Activated CD4-positive, CD25-positive, alpha-beta regulatory T cell (primary cell): ENCODE data around the gene ZNF638.
A peak's percentile ranks its signal among the peaks of the same experiment; 100 is the strongest.
"Not testable (repeated sequence)": the region's sequence is repeated elsewhere in the genome, so short reads cannot be mapped to it uniquely, and the experiment has no call there.

ENCODE experiments used
- DNase-seq, 4 experiments: peaks; one replicate each; lab custom pipeline; 2025; lab: John Stamatoyannopoulos, UW

The ZNF638 gene

GRCh38 chr2:71331581-71332434 is at the start of gene ZNF638:
TSS of gene ZNF638 (plus strand) at chr2:71331782. CDS start at chr2:71348955, 17,173 bp downstream.
- peak; percentile 74 to 89 (median 86) for DNase-seq

- DNase-seq: no peak
Observed at GRCh38 chr2:71281950-71282349, 49.6 kb upstream of the ZNF638 start.

- no peak for DNase-seq
Observed at GRCh38 chr2:71282493-71282892, 49.1 kb upstream of the ZNF638 start.

GRCh38 chr2:71283131-71283530 is 48.5 kb upstream of the ZNF638 start:
- DNase-seq: no peak

GRCh38 chr2:71285706-71286105 is 45.9 kb upstream of the ZNF638 start:
- no peak for DNase-seq

GRCh38 chr2:71291398-71291797 is 40.2 kb upstream of the ZNF638 start:
- no peak for DNase-seq

GRCh38 chr2:71292159-71292558 is 39.4 kb upstream of the ZNF638 start:
- no peak for DNase-seq

- DNase-seq: no peak
Observed at GRCh38 chr2:71298914-71299313, 32.7 kb upstream of the ZNF638 start.

- DNase-seq: no peak
Observed at GRCh38 chr2:71299507-71299906, 32.1 kb upstream of the ZNF638 start.

GRCh38 chr2:71303849-71304248 is 27.7 kb upstream of the ZNF638 start:
- DNase-seq: no peak

- DNase-seq: no peak
Observed at GRCh38 chr2:71306762-71307161, 24.8 kb upstream of the ZNF638 start.

GRCh38 chr2:71313016-71313766 is 18.4 kb upstream of the ZNF638 start:
- DNase-seq: no peak

- no peak for DNase-seq
Observed at GRCh38 chr2:71317060-71317459, 14.5 kb upstream of the ZNF638 start.

GRCh38 chr2:71317900-71318299 is 13.7 kb upstream of the ZNF638 start:
- not testable (repeated sequence) for DNase-seq

- no peak for DNase-seq
Observed at GRCh38 chr2:71323386-71323785, 8.2 kb upstream of the ZNF638 start.

GRCh38 chr2:71326968-71327367 is 4.6 kb upstream of the ZNF638 start:
- no peak for DNase-seq

GRCh38 chr2:71327916-71328315 is 3.7 kb upstream of the ZNF638 start:
- no peak for DNase-seq

GRCh38 chr2:71330155-71330554 is 1.4 kb upstream of the ZNF638 start:
- no peak for DNase-seq

- no peak for DNase-seq
Observed at GRCh38 chr2:71330585-71331330, 824 bp upstream of the ZNF638 start.

GRCh38 chr2:71331331-71331580 is 326 bp upstream of the ZNF638 start:
- not testable (repeated sequence) for DNase-seq

- DNase-seq: no peak
Observed at GRCh38 chr2:71332435-71332796, 834 bp downstream of the ZNF638 start.

GRCh38 chr2:71333619-71334018 is 2.0 kb downstream of the ZNF638 start:
- no peak for DNase-seq

- DNase-seq: no peak
Observed at GRCh38 chr2:71336384-71336783, 4.8 kb downstream of the ZNF638 start.
